ENCODE measurements around the gene MAMLD1. TPM values are rescaled to one million over a fixed set of nuclear protein-coding genes. Genes with fewer than 3 reads are reported as not detected.

The MAMLD1 gene
- total RNA-seq, 1 donor from 2014 or later = 5.0 TPM

DNA sequence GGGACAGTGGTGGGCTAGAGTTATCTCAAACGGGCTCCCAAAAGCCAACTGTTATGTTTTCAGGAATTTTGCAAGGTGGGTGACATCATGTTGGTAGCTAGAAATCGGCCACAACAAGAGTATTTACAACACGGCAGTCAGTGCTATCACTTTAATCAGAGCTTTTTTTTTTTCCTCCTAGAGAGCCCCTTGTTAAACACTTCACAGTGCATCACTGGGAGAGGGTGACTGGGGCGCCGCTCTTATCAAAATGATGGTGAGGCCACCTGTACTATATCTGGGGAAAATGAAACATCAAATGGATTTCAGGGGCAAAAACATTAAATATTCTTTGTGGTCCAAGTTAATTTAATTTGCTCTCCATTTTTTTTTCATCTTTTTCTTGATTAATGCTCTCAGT is 44.9 kb downstream of the MAMLD1 start:
- ATAC-seq (no peak), DNase-seq (no peak)
- Histone ChIP-seq H3K36me3 (no peaks in the 10 kb centered on the region), H3K27me3 (no peaks in the 10 kb centered on the region), H3K9me3 (no peaks in the 10 kb centered on the region), H3K4me1 (no peaks in the 10 kb centered on the region), H3K4me3 (no peak overlapping the region), H3K27ac (no peak overlapping the region)
- intact Hi-C loops (cut with DNase I) = no loop called here
- TF ChIP-seq, protein P1, sequence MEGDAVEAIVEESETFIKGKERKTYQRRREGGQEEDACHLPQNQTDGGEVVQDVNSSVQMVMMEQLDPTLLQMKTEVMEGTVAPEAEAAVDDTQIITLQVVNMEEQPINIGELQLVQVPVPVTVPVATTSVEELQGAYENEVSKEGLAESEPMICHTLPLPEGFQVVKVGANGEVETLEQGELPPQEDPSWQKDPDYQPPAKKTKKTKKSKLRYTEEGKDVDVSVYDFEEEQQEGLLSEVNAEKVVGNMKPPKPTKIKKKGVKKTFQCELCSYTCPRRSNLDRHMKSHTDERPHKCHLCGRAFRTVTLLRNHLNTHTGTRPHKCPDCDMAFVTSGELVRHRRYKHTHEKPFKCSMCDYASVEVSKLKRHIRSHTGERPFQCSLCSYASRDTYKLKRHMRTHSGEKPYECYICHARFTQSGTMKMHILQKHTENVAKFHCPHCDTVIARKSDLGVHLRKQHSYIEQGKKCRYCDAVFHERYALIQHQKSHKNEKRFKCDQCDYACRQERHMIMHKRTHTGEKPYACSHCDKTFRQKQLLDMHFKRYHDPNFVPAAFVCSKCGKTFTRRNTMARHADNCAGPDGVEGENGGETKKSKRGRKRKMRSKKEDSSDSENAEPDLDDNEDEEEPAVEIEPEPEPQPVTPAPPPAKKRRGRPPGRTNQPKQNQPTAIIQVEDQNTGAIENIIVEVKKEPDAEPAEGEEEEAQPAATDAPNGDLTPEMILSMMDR (IDR thresholded peaks at IDR 0.05) = no peak

DNA sequence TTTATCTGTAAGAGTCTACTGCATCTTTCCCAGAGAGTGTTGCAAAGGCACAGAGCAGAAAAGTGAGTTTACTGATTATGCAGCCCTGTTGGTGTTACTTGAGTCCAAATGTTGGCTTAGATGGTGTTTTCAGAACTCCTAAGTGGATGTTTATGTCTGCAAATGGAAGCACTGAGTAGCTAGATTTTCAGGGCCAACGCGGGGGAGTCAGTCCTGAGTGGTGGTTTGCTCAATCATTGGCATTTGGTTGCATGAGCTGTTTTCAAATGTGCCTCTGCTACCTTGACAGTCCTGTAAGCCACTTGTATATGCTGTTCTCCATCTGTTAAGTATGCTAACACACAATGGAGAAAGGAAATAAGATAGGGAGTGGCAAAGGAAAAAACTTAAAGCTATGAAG is 45.4 kb downstream of the MAMLD1 start:
- TF ChIP-seq, protein P1 (IDR thresholded peaks at IDR 0.05) = no peak
- H3K27ac ChIP-seq = no peak overlapping the region
- no peaks in the 10 kb centered on the region for H3K9me3 ChIP-seq
- intact Hi-C loops (cut with DNase I) = no loop called here
- H3K36me3 ChIP-seq = no peaks in the 10 kb centered on the region
- H3K27me3 ChIP-seq = no peaks in the 10 kb centered on the region
- DNase-seq (no peak), ATAC-seq (no peak)
- no peaks in the 10 kb centered on the region for H3K4me1 ChIP-seq
- H3K4me3 ChIP-seq = no peak overlapping the region

DNA sequence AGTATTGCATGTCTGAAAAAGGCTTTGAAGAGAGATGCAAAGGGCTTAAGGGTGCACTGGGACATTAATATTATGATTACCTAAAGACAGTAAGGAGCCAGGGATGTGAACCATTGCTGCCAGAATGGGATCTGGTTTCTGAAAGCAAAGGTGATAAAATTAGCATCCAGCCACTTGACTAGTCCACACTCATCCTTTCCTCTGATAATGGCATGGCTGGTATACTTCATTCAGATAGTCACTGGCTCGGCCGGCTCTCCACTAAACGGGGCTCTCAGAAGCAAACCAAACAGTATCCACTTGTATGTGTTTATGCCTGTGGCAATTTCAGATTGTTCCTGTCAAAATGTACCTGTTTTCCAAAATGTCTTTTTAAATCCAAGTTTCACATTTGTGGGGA is 46.4 kb downstream of the MAMLD1 start:
- H3K27me3 ChIP-seq = no peaks in the 10 kb centered on the region
- no peak overlapping the region for H3K27ac ChIP-seq
- ATAC-seq (no peak), DNase-seq (no peak)
- H3K36me3 ChIP-seq = no peaks in the 10 kb centered on the region
- no peak overlapping the region for H3K4me3 ChIP-seq
- intact Hi-C loops (cut with DNase I) = no loop called here
- H3K9me3 ChIP-seq = no peaks in the 10 kb centered on the region
- TF ChIP-seq, protein P1 (IDR thresholded peaks at IDR 0.05) = no peak
- no peaks in the 10 kb centered on the region for H3K4me1 ChIP-seq

DNA sequence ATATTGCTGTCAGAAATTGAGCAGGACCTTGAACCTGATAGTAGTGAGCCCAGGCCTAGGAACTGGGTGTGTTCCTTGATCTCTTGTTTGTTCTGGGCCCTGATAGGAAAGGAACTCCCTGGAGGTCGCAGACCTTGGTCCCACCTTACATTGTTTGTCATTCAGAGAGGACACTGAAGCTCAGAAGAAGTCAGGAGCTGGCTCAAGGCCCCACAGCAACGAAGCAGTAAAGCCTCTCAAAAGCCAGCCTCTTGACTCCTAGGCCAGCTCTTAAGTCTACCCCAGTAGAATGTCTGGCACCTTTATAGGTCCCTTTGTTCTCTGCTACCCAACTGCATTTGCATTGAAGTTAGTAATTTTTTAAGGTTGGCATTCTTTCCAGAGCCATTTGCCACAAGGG is 46.8 kb downstream of the MAMLD1 start:
- H3K9me3 ChIP-seq = no peaks in the 10 kb centered on the region
- intact Hi-C loops (cut with DNase I) = no loop called here
- no peaks in the 10 kb centered on the region for H3K4me1 ChIP-seq
- DNase-seq (no peak), ATAC-seq (no peak)
- H3K27me3 ChIP-seq = no peaks in the 10 kb centered on the region
- TF ChIP-seq, protein P1 (IDR thresholded peaks at IDR 0.05) = no peak
- no peak overlapping the region for H3K27ac ChIP-seq
- no peak overlapping the region for H3K4me3 ChIP-seq
- no peaks in the 10 kb centered on the region for H3K36me3 ChIP-seq

DNA sequence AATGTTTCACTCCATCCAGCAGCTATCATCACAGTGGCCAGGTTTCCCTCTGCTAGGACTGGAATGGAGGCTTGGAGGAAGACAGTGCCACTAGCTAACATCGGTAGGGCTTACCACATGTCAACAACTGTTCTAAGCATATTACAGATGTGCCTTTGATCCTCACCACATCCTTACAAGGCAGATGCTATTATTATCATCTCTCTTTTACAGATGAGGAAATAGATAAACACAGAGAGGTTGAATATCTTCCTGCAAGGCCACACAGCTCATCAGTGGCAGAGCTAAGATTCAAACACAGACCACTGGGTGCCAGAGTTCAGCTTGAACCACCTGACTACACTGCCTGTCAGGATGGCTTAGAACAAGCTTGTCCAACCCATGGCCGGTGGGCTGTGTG is 47.4 kb downstream of the MAMLD1 start:
- DNase-seq (no peak), ATAC-seq (no peak)
- H3K4me1 ChIP-seq = no peaks in the 10 kb centered on the region
- intact Hi-C loops (cut with DNase I) = no loop called here
- TF ChIP-seq, protein P1 (IDR thresholded peaks at IDR 0.05) = no peak
- no peaks in the 10 kb centered on the region for H3K36me3 ChIP-seq
- H3K27me3 ChIP-seq = no peaks in the 10 kb centered on the region
- H3K4me3 ChIP-seq = no peak overlapping the region
- H3K27ac ChIP-seq = no peak overlapping the region
- no peaks in the 10 kb centered on the region for H3K9me3 ChIP-seq

DNA sequence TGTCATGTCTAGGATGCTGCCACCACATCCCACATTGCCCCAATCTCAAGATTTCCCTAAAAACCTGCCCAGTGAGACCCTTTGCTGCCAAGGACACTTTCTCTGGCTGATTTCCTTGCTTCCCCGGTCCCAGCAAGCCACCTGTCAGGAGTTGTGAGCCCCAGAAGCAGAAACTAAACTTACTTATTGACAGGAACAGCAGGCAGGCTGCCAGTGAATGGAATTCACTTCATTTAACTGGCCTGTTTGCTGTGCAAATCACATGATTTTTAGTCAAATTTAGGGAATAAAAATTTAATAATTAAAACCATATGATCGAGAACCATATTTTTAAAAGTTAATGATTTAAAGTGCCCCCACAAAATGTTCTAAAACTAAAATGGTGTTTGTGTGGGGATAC is 48.5 kb downstream of the MAMLD1 start:
- Histone ChIP-seq H3K36me3 (no peaks in the 10 kb centered on the region), H3K4me3 (no peak overlapping the region), H3K9me3 (no peaks in the 10 kb centered on the region), H3K4me1 (no peaks in the 10 kb centered on the region), H3K27ac (no peak overlapping the region), H3K27me3 (no peaks in the 10 kb centered on the region)
- ATAC-seq (no peak), DNase-seq (no peak)
- intact Hi-C loops (cut with DNase I) = no loop called here
- TF ChIP-seq, protein P1 (IDR thresholded peaks at IDR 0.05) = no peak
